Prostate gland (tissue), 2 donors: ENCODE results near the gene PRMT9.

ENCODE experiments used
- CTCF ChIP-seq, 4 experiments: fragments of 200-600 bp in 2 of 4; fragments of 450-650 bp in 2 of 4; sonication (generic) in 2 of 4; IDR thresholded peaks; 1 replicate in 3 of 4; 2 replicates in 1 of 4; pipeline ENCODE4 v1.5.1; 2016 to 2019; ENCODE audit warnings: antibody characterized with exemption in 4 of 4, mild to moderate bottlenecking in 2 of 4, moderate library complexity in 2 of 4
- POLR2A ChIP-seq: fragments of 450-650 bp; IDR thresholded peaks from one replicate; pipeline ENCODE4 v1.6.1; 2016; ENCODE audit warnings: antibody characterized with exemption, mild to moderate bottlenecking

DNA sequence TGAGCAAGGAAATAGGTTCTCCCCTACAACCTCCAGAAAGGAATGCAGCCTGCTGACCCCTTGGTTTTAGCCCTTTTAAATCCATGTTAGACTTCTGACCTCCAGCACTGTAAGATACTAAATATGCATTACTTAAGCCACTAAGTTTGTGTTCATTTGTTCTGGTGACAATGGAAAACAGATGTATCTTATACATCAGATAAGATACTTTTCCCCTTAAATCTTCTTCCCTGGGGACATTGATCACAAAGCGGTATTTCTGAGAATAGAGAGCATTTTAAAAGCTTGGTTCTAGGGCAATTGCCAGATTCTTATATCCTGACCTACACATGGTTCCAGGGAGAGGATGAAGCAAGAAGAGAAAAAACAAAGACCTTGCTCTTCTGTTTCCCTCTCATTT, 73.3 kb downstream of the PRMT9 start:
- TF ChIP-seq POLR2A (no peak), CTCF (IDR thresholded peaks at IDR 0.05) (no peak)
